Neuron (in vitro differentiated cells): ENCODE measurements around the gene LRRC55.
A peak's percentile ranks its signal among the peaks of the same experiment; 100 is the strongest.

Source experiments
- H2AFZ ChIP-seq: one replicate; pipeline ENCODE4 v1.6.1; 2013; ENCODE audit warnings: low read depth, mild to moderate bottlenecking, inconsistent platforms, low read length, moderate library complexity
- H3K27me3 ChIP-seq: one replicate; pipeline ENCODE4 v1.6.1; 2013; ENCODE audit warnings: low read length; ENCODE audit not compliant: insufficient read depth
- H3K36me3 ChIP-seq: one replicate; pipeline ENCODE4 v1.6.1; 2013; ENCODE audit warnings: low read length; ENCODE audit not compliant: insufficient read depth
- H3K4me1 ChIP-seq: one replicate; pipeline ENCODE4 v1.6.1; 2013; ENCODE audit warnings: low read length; ENCODE audit not compliant: insufficient read depth
- H3K4me3 ChIP-seq: 2 replicates; pipeline ENCODE4 v1.5.1; 2013; ENCODE audit warnings: mild to moderate bottlenecking, low read length, moderate library complexity
- H3K9me3 ChIP-seq: one replicate; pipeline ENCODE4 v1.6.1; 2013; ENCODE audit warnings: low read length

LRRC55 gene, protein sequence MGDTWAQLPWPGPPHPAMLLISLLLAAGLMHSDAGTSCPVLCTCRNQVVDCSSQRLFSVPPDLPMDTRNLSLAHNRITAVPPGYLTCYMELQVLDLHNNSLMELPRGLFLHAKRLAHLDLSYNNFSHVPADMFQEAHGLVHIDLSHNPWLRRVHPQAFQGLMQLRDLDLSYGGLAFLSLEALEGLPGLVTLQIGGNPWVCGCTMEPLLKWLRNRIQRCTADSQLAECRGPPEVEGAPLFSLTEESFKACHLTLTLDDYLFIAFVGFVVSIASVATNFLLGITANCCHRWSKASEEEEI

DNA sequence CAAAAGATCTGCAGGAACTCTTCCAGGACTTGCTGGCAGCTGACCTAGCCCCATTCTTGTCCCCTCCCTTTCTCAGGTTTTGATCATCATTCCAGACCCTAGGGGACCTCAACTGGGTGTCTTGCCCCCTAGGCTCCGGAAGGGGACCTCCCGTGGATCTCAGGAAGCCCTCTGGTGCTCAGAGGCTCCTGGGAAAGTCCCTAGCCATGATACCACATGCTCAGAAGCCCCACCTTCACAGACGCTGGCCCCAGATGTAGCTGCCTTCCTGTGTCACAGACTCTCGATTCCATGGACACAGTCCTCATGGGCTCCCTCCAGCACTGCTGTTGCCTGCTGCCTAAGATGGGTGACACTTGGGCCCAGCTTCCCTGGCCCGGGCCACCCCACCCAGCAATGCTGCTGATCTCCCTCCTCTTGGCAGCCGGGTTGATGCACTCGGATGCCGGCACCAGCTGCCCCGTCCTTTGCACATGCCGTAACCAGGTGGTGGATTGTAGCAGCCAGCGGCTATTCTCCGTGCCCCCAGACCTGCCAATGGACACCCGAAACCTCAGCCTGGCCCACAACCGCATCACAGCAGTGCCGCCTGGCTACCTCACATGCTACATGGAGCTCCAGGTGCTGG is at the start of gene LRRC55:
Gene LRRC55, plus strand, starts transcription at position 276 of the 628 bp plus-strand sequence. Its CDS starts 70 bp downstream, at position 346.
- H3K4me3 ChIP-seq, result peak within 1 kb of the TSS; percentile 38
- no peaks in the 10 kb centered on the region for H3K27me3 ChIP-seq
- peak within 1 kb of the TSS; percentile 43 for H2AFZ ChIP-seq
- H3K36me3 ChIP-seq, result no peaks in the 10 kb centered on the region
- H3K9me3 ChIP-seq, result no peaks in the 10 kb centered on the region
- peaks cover 23% of the 10 kb centered on the region for H3K4me1 ChIP-seq

DNA sequence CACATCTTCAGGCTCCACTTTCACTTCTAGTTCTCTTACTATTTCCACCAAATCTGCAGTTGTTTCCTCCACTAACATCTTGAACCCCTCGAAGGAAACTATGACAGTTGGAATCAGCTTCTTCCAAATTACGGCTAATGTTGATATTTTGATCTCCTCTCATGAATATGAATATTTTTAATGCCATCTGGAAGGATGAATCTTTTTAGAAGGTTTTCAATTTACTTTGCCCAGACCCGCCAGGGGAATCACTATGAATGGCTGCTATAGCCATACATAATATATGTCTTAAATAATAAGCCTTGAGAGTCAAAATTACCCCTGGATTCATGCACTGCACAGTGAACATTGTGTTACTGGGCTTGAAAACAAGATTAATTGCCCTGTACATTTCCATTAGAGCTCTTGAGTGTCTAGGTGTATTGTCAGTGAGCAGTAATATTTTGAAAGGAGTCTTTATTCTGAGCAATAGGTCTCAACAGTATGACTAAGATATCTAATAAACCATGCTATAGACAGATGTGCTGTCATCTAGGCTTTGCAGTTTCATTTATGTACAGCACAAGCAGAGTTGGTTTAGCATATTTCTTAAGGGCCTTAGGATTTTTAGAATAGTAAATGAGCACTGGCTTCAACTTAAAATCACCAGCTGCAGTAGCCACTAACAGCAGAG is 48.3 kb upstream of the LRRC55 start:
- H3K36me3 ChIP-seq, result no peaks in the 10 kb centered on the region
- H3K4me3 ChIP-seq, result no peak overlapping the region

GRCh38 chr11:57134284-57134683 is 47.5 kb upstream of the LRRC55 start:
- Histone ChIP-seq H3K9me3 (no peaks in the 10 kb centered on the region), H3K4me3 (no peak overlapping the region), H2AFZ (no peak overlapping the region), H3K4me1 (no peaks in the 10 kb centered on the region), H3K36me3 (no peaks in the 10 kb centered on the region), H3K27me3 (no peaks in the 10 kb centered on the region)

More for the DNA sequence above, 48.3 kb upstream of the LRRC55 start:
- no peaks in the 10 kb centered on the region for H3K4me1 ChIP-seq
- H2AFZ ChIP-seq, result no peak overlapping the region
- no peaks in the 10 kb centered on the region for H3K9me3 ChIP-seq
- H3K27me3 ChIP-seq, result no peaks in the 10 kb centered on the region

DNA sequence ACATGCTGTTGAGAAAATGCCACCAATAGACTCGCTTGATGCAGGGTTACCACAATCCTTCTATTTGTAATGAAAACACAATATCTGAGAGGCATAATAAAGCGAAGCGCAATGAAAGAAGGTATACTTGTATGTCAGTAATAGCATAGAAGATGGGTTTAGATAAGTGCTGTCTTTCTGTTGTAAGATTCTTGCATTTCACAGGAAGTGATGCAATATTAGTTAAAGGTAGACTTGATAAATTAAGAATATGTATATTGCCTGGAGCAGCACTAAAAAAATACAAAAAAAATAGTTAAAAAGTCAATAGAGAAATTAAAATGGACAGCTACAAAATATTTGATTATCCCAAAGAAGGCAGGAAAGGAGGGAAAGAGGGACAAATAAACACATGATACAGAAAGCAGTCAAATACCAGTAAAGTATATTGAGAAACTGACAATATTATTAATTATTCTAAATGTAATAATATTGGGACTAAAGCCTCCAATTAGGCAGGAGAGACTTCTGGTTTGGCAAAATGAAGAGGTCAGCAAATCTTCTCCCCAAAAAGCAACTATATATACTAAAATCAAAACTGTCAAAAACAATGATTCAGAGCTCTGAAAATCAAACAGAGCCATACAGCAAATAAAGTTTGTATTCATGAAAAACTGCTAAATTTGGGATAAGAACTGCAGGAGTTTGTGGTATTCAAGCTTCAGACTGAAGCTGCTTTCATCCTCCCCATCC is 46.6 kb upstream of the LRRC55 start:
- Histone ChIP-seq H3K9me3 (no peaks in the 10 kb centered on the region), H3K4me1 (no peaks in the 10 kb centered on the region), H2AFZ (no peak overlapping the region), H3K36me3 (no peaks in the 10 kb centered on the region), H3K27me3 (no peaks in the 10 kb centered on the region), H3K4me3 (no peak overlapping the region)

DNA sequence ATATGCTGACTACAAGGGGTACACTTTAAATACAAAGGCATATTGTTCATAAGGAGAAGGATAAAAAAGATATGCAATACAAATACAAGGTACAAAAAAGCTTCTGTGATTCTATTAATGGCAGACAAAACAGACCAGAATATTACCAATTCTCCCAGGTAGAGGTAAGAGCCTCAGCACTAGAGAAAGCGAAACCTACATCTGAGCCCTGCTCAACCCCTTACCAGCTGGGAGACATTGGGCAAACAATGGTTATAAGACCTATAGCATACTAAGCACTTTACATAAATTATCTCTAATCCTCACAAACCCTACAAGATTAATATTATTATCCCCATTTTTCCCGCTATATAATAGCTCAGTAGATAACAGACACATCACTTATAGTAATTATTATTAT is 41.2 kb upstream of the LRRC55 start:
- Histone ChIP-seq H3K4me3 (no peak overlapping the region), H2AFZ (no peak overlapping the region), H3K9me3 (no peaks in the 10 kb centered on the region), H3K36me3 (no peaks in the 10 kb centered on the region), H3K4me1 (no peaks in the 10 kb centered on the region), H3K27me3 (no peaks in the 10 kb centered on the region)

- Histone ChIP-seq H3K4me1 (peaks cover under 1% of the 10 kb centered on the region), H3K9me3 (no peaks in the 10 kb centered on the region), H2AFZ (no peak overlapping the region), H3K4me3 (no peak overlapping the region), H3K27me3 (no peaks in the 10 kb centered on the region), H3K36me3 (no peaks in the 10 kb centered on the region)
Measured at GRCh38 chr11:57143459-57143858, 38.3 kb upstream of the LRRC55 start.

DNA sequence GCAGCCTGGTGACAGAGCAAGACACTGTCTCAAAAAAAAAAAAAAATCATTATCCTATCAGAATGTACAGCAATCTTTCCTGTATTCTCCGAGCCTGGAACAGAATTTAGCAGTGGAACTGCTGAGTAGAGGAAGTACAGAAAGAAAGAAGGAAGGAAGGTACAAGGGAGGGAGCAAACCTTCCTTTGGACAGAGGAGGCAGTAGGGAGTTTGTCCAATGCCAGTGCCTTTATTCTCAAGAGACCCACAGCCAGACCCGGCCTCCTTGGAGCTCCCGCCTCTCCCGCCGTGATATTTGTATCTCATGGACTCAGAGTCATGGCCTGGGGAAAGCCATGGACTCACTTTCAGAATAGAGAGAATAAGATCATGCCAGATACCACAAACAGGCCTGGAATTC is 37.7 kb upstream of the LRRC55 start:
- no peaks in the 10 kb centered on the region for H3K27me3 ChIP-seq
- no peak overlapping the region for H2AFZ ChIP-seq
- H3K9me3 ChIP-seq, result no peaks in the 10 kb centered on the region
- no peaks in the 10 kb centered on the region for H3K36me3 ChIP-seq
- H3K4me3 ChIP-seq, result no peak overlapping the region
- peaks cover 4% of the 10 kb centered on the region for H3K4me1 ChIP-seq

- Histone ChIP-seq H3K27me3 (no peaks in the 10 kb centered on the region), H2AFZ (no peak overlapping the region), H3K4me3 (no peak overlapping the region), H3K36me3 (no peaks in the 10 kb centered on the region), H3K4me1 (peaks cover 4% of the 10 kb centered on the region), H3K9me3 (no peaks in the 10 kb centered on the region)
Measured at GRCh38 chr11:57144531-57145320, 37.0 kb upstream of the LRRC55 start.

- Histone ChIP-seq H3K4me1 (peaks cover 4% of the 10 kb centered on the region), H3K9me3 (no peaks in the 10 kb centered on the region), H3K27me3 (no peaks in the 10 kb centered on the region), H3K36me3 (no peaks in the 10 kb centered on the region), H3K4me3 (no peak overlapping the region), H2AFZ (no peak overlapping the region)
Measured at GRCh38 chr11:57146301-57146700, 35.5 kb upstream of the LRRC55 start.

- no peaks in the 10 kb centered on the region for H3K36me3 ChIP-seq
- H3K27me3 ChIP-seq, result no peaks in the 10 kb centered on the region
- no peak overlapping the region for H2AFZ ChIP-seq
- H3K4me1 ChIP-seq, result peaks cover 4% of the 10 kb centered on the region
- H3K4me3 ChIP-seq, result no peak overlapping the region
- no peaks in the 10 kb centered on the region for H3K9me3 ChIP-seq
Measured at GRCh38 chr11:57148621-57149020, 33.1 kb upstream of the LRRC55 start.

DNA sequence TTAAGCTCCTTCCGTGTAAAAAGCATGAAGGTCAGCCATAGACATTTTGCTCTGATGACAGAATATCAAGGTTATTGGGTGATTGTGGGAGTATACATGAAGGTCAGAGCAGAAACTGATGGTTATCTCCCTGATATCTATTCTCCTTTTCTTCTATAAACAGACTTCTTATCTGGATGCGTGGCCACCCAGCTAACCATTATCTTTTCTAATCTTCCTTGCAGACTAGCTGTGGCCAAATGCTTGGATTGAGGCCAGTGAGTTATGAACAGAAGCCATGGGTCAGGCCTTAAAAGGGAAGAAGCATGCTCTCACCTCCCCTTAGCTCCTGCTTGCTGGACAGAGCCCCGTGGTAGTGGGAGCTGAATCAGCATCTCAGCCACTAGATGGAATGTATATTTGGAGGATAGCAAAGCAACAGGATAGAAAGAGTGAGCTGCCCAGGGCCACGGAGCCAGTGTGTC is 31.3 kb upstream of the LRRC55 start:
- Histone ChIP-seq H3K4me1 (peaks cover 4% of the 10 kb centered on the region), H3K4me3 (no peak overlapping the region), H3K27me3 (no peaks in the 10 kb centered on the region), H3K36me3 (no peaks in the 10 kb centered on the region), H3K9me3 (no peaks in the 10 kb centered on the region), H2AFZ (no peak overlapping the region)

- H3K27me3 ChIP-seq, result no peaks in the 10 kb centered on the region
- H3K4me3 ChIP-seq, result no peak overlapping the region
- peaks cover 15% of the 10 kb centered on the region for H3K4me1 ChIP-seq
- no peaks in the 10 kb centered on the region for H3K36me3 ChIP-seq
- H2AFZ ChIP-seq, result no peak overlapping the region
- no peaks in the 10 kb centered on the region for H3K9me3 ChIP-seq
Measured at GRCh38 chr11:57152134-57152533, 29.6 kb upstream of the LRRC55 start.
